ENCODE measurements around the gene GNAI3.
"Not testable (repeated sequence)": the region's sequence is repeated elsewhere in the genome, so short reads cannot be mapped to it uniquely, and the experiment has no call there.

GNAI3 gene

GRCh38 chr1:109659997-109660690 lies 111.7 kb downstream of the GNAI3 start:
- Histone ChIP-seq H3K9me3 (ENCODE audit: control insufficient read depth, insufficient read depth, low read depth, low read length) (no peaks in the 10 kb centered on the region), H3K4me3 (ENCODE audit: low read depth, low read length) (no peak overlapping the region), H3K4me1 (ENCODE audit: control insufficient read depth, insufficient read depth, low read length) (no peaks in the 10 kb centered on the region), H3K27ac (ENCODE audit: extremely low read depth, low read depth, low read length) (no peak overlapping the region), H3K36me3 (ENCODE audit: control insufficient read depth in 2 of 2, insufficient read depth in 1 of 2, low read length in 2 of 2) (no peaks in the 10 kb centered on the region)
- ChIA-PET CTCF (interaction anchor here (0.6 to 5.8 kb wide), 6 partner anchors 9 to 324 kb away, joined by 3 to 27 read pairs (median 4); partner anchors contain the start of gene AHCYL1), POLR2A (interaction anchor here (0.9 kb wide), 1 partner anchor 112 kb away, joined by 3 read pairs; the partner anchor contains the start of gene GNAI3)
- TF ChIP-seq, protein P1, sequence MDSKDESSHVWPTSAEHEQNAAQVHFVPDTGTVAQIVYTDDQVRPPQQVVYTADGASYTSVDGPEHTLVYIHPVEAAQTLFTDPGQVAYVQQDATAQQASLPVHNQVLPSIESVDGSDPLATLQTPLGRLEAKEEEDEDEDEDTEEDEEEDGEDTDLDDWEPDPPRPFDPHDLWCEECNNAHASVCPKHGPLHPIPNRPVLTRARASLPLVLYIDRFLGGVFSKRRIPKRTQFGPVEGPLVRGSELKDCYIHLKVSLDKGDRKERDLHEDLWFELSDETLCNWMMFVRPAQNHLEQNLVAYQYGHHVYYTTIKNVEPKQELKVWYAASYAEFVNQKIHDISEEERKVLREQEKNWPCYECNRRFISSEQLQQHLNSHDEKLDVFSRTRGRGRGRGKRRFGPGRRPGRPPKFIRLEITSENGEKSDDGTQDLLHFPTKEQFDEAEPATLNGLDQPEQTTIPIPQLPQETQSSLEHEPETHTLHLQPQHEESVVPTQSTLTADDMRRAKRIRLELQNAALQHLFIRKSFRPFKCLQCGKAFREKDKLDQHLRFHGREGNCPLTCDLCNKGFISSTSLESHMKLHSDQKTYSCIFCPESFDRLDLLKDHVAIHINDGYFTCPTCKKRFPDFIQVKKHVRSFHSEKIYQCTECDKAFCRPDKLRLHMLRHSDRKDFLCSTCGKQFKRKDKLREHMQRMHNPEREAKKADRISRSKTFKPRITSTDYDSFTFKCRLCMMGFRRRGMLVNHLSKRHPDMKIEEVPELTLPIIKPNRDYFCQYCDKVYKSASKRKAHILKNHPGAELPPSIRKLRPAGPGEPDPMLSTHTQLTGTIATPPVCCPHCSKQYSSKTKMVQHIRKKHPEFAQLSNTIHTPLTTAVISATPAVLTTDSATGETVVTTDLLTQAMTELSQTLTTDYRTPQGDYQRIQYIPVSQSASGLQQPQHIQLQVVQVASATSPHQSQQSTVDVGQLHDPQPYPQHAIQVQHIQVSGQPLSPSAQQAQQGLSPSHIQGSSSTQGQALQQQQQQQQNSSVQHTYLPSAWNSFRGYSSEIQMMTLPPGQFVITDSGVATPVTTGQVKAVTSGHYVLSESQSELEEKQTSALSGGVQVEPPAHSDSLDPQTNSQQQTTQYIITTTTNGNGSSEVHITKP (tag by site-specific recombination; IDR thresholded peaks at IDR 0.05), result no peak
- TF ChIP-seq HOXD13 (CRISPR knock-in tag; IDR thresholded peaks at IDR 0.05; ENCODE audit: borderline replicate concordance), result no peak
- TF ChIP-seq ZBTB17 (tag by site-specific recombination; IDR thresholded peaks at IDR 0.05), result peak; percentile 45; the same call in 1 of the 2 replicates
- TF ChIP-seq, protein P2, sequence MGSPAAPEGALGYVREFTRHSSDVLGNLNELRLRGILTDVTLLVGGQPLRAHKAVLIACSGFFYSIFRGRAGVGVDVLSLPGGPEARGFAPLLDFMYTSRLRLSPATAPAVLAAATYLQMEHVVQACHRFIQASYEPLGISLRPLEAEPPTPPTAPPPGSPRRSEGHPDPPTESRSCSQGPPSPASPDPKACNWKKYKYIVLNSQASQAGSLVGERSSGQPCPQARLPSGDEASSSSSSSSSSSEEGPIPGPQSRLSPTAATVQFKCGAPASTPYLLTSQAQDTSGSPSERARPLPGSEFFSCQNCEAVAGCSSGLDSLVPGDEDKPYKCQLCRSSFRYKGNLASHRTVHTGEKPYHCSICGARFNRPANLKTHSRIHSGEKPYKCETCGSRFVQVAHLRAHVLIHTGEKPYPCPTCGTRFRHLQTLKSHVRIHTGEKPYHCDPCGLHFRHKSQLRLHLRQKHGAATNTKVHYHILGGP (tag by site-specific recombination; IDR thresholded peaks at IDR 0.05), result peak; percentile 79; the same call in 1 of the 2 replicates
- TF ChIP-seq ZNF132 (tag by site-specific recombination; IDR thresholded peaks at IDR 0.05; ENCODE audit: borderline replicate concordance), result no peak

DNA sequence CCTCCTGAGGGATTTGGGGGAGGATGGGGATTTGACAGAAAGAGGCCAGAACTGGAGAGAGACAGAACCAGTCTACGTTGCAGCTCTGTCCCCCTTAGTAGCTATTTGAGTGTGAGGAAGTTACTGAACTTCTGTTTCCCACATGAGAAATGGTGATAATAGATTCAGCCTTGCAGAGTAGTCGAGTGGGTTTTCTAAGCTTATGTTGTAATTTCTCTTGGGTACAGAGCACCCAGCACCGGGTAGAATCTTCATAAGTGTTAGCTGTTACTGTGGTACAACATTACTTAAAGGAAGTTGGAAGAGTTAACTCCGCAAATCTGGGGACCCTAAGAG lies 112.2 kb downstream of the GNAI3 start:
- H3K36me3 ChIP-seq (ENCODE audit: control insufficient read depth in 2 of 2, insufficient read depth in 1 of 2, low read length in 2 of 2); H3K4me3 ChIP-seq (ENCODE audit: low read depth, low read length); POLR2A ChIA-PET; H3K4me1 ChIP-seq (ENCODE audit: control insufficient read depth, insufficient read depth, low read length); H3K9me3 ChIP-seq (ENCODE audit: control insufficient read depth, insufficient read depth, low read depth, low read length); H3K27ac ChIP-seq (ENCODE audit: extremely low read depth, low read depth, low read length): not testable (repeated sequence)
- CTCF ChIA-PET, result interaction anchor here (0.6 to 5.8 kb wide), 5 partner anchors 10 to 324 kb away, joined by 3 to 27 read pairs (median 5); partner anchors contain the start of gene AHCYL1

DNA sequence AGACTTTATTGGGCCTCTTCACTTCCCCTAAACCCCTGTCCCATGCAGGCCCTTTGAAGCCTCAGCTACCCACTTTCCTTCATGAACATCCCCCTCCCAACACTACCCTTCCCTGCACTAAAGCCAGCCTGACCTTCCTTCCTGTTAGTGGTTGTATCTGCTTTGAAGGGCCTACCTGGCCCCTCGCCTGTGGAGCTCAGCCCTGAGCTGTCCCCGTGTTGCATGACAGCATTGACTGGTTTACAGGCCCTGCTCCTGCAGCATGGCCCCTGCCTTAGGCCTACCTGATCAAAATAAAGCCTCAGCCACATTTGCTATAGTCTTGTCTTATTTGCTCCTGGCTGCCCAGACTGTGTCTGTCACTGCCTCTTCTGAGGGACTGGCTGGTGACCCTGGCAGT lies 113.0 kb downstream of the GNAI3 start:
- no peaks in the 10 kb centered on the region for H3K9me3 ChIP-seq (ENCODE audit: control insufficient read depth, insufficient read depth, low read depth, low read length)
- H3K27ac ChIP-seq (ENCODE audit: extremely low read depth, low read depth, low read length), result no peak overlapping the region
- no peaks in the 10 kb centered on the region for H3K36me3 ChIP-seq (ENCODE audit: control insufficient read depth in 2 of 2, insufficient read depth in 1 of 2, low read length in 2 of 2)
- ChIA-PET POLR2A (no interaction called here), CTCF (interaction anchor here (0.7 to 5.8 kb wide), 4 partner anchors 17 to 323 kb away, joined by 3 to 27 read pairs (median 3); partner anchors contain the start of gene AHCYL1)
- TF ChIP-seq, protein P3, sequence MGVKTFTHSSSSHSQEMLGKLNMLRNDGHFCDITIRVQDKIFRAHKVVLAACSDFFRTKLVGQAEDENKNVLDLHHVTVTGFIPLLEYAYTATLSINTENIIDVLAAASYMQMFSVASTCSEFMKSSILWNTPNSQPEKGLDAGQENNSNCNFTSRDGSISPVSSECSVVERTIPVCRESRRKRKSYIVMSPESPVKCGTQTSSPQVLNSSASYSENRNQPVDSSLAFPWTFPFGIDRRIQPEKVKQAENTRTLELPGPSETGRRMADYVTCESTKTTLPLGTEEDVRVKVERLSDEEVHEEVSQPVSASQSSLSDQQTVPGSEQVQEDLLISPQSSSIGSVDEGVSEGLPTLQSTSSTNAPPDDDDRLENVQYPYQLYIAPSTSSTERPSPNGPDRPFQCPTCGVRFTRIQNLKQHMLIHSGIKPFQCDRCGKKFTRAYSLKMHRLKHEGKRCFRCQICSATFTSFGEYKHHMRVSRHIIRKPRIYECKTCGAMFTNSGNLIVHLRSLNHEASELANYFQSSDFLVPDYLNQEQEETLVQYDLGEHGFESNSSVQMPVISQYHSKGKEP (tag by site-specific recombination; IDR thresholded peaks at IDR 0.05), result no peak
- TF ChIP-seq ZEB2 (tag by site-specific recombination; IDR thresholded peaks at IDR 0.05) (no peak), ZNF510 (tag by site-specific recombination; IDR thresholded peaks at IDR 0.05; ENCODE audit: insufficient replicate concordance) (no peak), ZNF354C (tag by site-specific recombination; IDR thresholded peaks at IDR 0.05; ENCODE audit: borderline replicate concordance, low read depth) (no peak), ZXDB (tag by site-specific recombination; IDR thresholded peaks at IDR 0.05) (no peak), ZNF560 (tag by site-specific recombination; IDR thresholded peaks at IDR 0.05; ENCODE audit: borderline replicate concordance) (no peak), SP3 (tag by site-specific recombination; IDR thresholded peaks at IDR 0.05) (no peak), ZFP3 (tag by site-specific recombination; IDR thresholded peaks at IDR 0.05; ENCODE audit: low read depth) (no peak), ZNF677 (tag by site-specific recombination; IDR thresholded peaks at IDR 0.05) (no peak), ZNF623 (tag by site-specific recombination; IDR thresholded peaks at IDR 0.05) (no peak), GLIS2 (tag by site-specific recombination; IDR thresholded peaks at IDR 0.05) (no peak), ZNF629 (tag by site-specific recombination; IDR thresholded peaks at IDR 0.05) (no peak), SCRT1 (tag by site-specific recombination; IDR thresholded peaks at IDR 0.05; ENCODE audit: borderline replicate concordance) (no peak)
- TF ChIP-seq, protein P1 (tag by site-specific recombination; IDR thresholded peaks at IDR 0.05), result no peak
- H3K4me1 ChIP-seq (ENCODE audit: control insufficient read depth, insufficient read depth, low read length), result no peaks in the 10 kb centered on the region
- H3K4me3 ChIP-seq (ENCODE audit: low read depth, low read length), result no peak overlapping the region
